H1 (cell line): Measurements from ENCODE around the gene ZNF334. TPM values are rescaled to one million over a fixed set of nuclear protein-coding genes. Genes with fewer than 3 reads are reported as not detected.

ENCODE experiments used
- CHD1 ChIP-seq: IDR thresholded peaks from 2 replicates; pipeline ENCODE4 v1.6.1; 2012; ENCODE audit warnings: low read depth, low read length, improper control_type of control experiment
- CTCF ChIP-seq, 3 experiments: IDR thresholded peaks; 1 replicate in 2 of 3; 2 replicates in 1 of 3; pipeline versions ENCODE4 v1.5.1 to v1.6.1; 2011; ENCODE audit warnings: low read length in 3 of 3, mild to moderate bottlenecking in 3 of 3, inconsistent platforms in 2 of 3, low read depth in 1 of 3, moderate library complexity in 1 of 3; ENCODE audit not compliant: insufficient read depth in 1 of 3; ENCODE audit errors: control extremely low read depth in 1 of 3
- EGR1 ChIP-seq: IDR thresholded peaks from 2 replicates; pipeline ENCODE4 v1.6.1; 2011; ENCODE audit warnings: low read depth, low read length, borderline replicate concordance
- HDAC2 ChIP-seq, 2 experiments: fragments of 300-600 bp in 1 of 2; sonication (generic) in 1 of 2; IDR thresholded peaks; 2 replicates each; pipeline ENCODE4 v1.6.1; 2011 to 2012; ENCODE audit warnings: low read depth in 2 of 2, low read length in 2 of 2, mild to moderate bottlenecking in 2 of 2, moderate library complexity in 2 of 2, borderline replicate concordance in 1 of 2, inconsistent platforms in 1 of 2
- HDAC6 ChIP-seq: IDR thresholded peaks from one replicate; pipeline ENCODE4 v1.7.1; 2012; ENCODE audit warnings: low read depth, mild to moderate bottlenecking, inconsistent platforms, low read length, moderate library complexity
- SAP30 ChIP-seq: fragments of 300-600 bp; sonication (generic); IDR thresholded peaks from 2 replicates; pipeline ENCODE4 v1.7.1; 2012; ENCODE audit warnings: low read length, moderate library complexity, mild to moderate bottlenecking, inconsistent platforms; ENCODE audit not compliant: insufficient read depth, insufficient replicate concordance
- YY1 ChIP-seq: IDR thresholded peaks from 2 replicates; pipeline ENCODE4 v1.6.1; 2011; ENCODE audit warnings: low read depth, mild to moderate bottlenecking, low read length
- ZNF274 ChIP-seq: IDR thresholded peaks from 2 replicates; pipeline ENCODE4 v1.7.0; 2012; ENCODE audit warnings: low read length, borderline replicate concordance; ENCODE audit errors: extremely low read depth
- polyA plus RNA-seq, 7 experiments: library from polyadenylated mRNA; depleted of rRNA in 3 of 7; stranded (reverse) in 5 of 7; unstranded in 2 of 7; fragments of >200 nt in 5 of 7; fragments of 200-250 nt in 2 of 7; gene quantifications; 1 replicate in 5 of 7; 2 replicates in 1 of 7; 4 replicates in 1 of 7; pipeline versions ENCODE4 v1.2.1 to v1.2.3, GENCODE V29; 2011 to 2013; ENCODE audit warnings: missing spikeins in 2 of 7, mixed read lengths in 2 of 7
- total RNA-seq: library from RNA; stranded (reverse); fragmentation: NEBNext Ultra II Directional; extraction: Animal tissue kit (Norgen Biotek cat#: 25700); gene quantifications from 2 replicates; pipeline ENCODE4 v1.2.1, GENCODE V29; 2021
- TF ChIP-seq, protein P1 (sequence below): IDR thresholded peaks from 2 replicates; pipeline ENCODE4 v1.6.1; 2012; ENCODE audit warnings: inconsistent platforms

ZNF334 gene
- total and polyA plus RNA-seq, 2 of the 8 experiments (the other 6 are each of a cell fraction or from before 2014, with no cell fraction given), result 8.8 to 17.8 TPM

DNA sequence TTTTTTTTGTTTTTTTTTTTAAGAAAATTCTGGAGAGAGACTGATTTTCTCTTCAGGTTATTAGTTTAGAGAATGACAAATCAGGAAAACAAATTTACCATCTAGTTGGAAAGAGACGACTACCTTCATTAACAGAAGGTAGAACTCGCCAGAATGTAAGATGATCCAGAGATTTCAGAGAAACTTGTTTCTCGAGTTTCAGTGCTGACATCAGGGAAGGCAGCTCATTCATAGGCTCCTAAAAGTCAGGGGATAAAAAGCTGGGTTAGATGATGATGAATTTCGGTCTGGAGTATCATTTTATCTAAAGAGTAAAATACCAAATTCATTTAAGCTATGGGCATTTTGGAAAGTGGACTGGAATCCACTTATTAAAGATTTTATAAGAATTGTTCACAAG is 27.9 kb downstream of the ZNF334 start (continued):
- TF ChIP-seq SAP30, result no peak
- no peak for TF ChIP-seq HDAC2 (IDR thresholded peaks at IDR 0.05; ENCODE audit: borderline replicate concordance in 1 of 2, low read depth in 2 of 2, low read length in 2 of 2)
- TF ChIP-seq ZNF274, result no peak
- TF ChIP-seq HDAC6, result no peak
- no peak for TF ChIP-seq EGR1
- no peak for TF ChIP-seq CHD1
- TF ChIP-seq YY1, result no peak
- no peak for TF ChIP-seq CTCF (IDR thresholded peaks at IDR 0.05; ENCODE audit: control extremely low read depth in 1 of 3, insufficient read depth in 1 of 3, low read depth in 1 of 3, low read length in 3 of 3)
- TF ChIP-seq, protein P1, sequence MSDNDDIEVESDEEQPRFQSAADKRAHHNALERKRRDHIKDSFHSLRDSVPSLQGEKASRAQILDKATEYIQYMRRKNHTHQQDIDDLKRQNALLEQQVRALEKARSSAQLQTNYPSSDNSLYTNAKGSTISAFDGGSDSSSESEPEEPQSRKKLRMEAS, result no peak
